GM21529 (cell line): ENCODE measurements around the gene TXNRD1.
A peak's percentile ranks its signal among the peaks of the same experiment; 100 is the strongest.
"Not testable (repeated sequence)": the region's sequence is repeated elsewhere in the genome, so short reads cannot be mapped to it uniquely, and the experiment has no call there.

Experiments used
- ATAC-seq: cut with Tn5 transposase; IDR thresholded peaks from one replicate; pipeline ENCODE4 v1.9.1; 2021; ENCODE audit not compliant: unreplicated experiment

Gene TXNRD1

GRCh38 chr12:104276273-104277131, 60.9 kb downstream of the TXNRD1 start:
- peak; percentile 81 for ATAC-seq

- ATAC-seq = no peak
Measured at GRCh38 chr12:104279164-104279563, 63.6 kb downstream of the TXNRD1 start.

- ATAC-seq = no peak
Measured at GRCh38 chr12:104280111-104280510, 64.5 kb downstream of the TXNRD1 start.

GRCh38 chr12:104280717-104281458, 65.3 kb downstream of the TXNRD1 start:
- no peak for ATAC-seq

GRCh38 chr12:104281636-104282035, 66.1 kb downstream of the TXNRD1 start:
- ATAC-seq = no peak

GRCh38 chr12:104282109-104282508, 66.5 kb downstream of the TXNRD1 start:
- no peak for ATAC-seq

GRCh38 chr12:104285740-104286515, 70.3 kb downstream of the TXNRD1 start:
- ATAC-seq = no peak

GRCh38 chr12:104286516-104287482, 71.2 kb downstream of the TXNRD1 start:
- peak; percentile 86 for ATAC-seq

- ATAC-seq = peak; percentile 57
Measured at GRCh38 chr12:104288635-104289274, 73.2 kb downstream of the TXNRD1 start.

- ATAC-seq = no peak
Measured at GRCh38 chr12:104290320-104290719, 74.7 kb downstream of the TXNRD1 start.

GRCh38 chr12:104290855-104291254, 75.3 kb downstream of the TXNRD1 start:
- no peak for ATAC-seq

- no peak for ATAC-seq
Measured at GRCh38 chr12:104291867-104292524, 76.4 kb downstream of the TXNRD1 start.

GRCh38 chr12:104292872-104293794, 77.6 kb downstream of the TXNRD1 start:
- no peak for ATAC-seq

- ATAC-seq = not testable (repeated sequence)
Measured at GRCh38 chr12:104294158-104294859, 78.7 kb downstream of the TXNRD1 start.

- no peak for ATAC-seq
Measured at GRCh38 chr12:104294927-104295668, 79.5 kb downstream of the TXNRD1 start.

GRCh38 chr12:104295954-104296353, 80.4 kb downstream of the TXNRD1 start:
- no peak for ATAC-seq

GRCh38 chr12:104296718-104297117, 81.1 kb downstream of the TXNRD1 start:
- ATAC-seq = no peak
